Kidney (tissue), 14 donors: ENCODE measurements around the gene TRIO. TPM values are rescaled to one million over a fixed set of nuclear protein-coding genes. Genes with fewer than 3 reads are reported as not detected.

Experiments used
- DNase-seq, 5 donors: peaks; one replicate each; pipeline ENCODE4 v3.0.0-alpha.2; 2013 to 2020
- FAIRE-seq: peaks from 2 replicates; lab custom pipeline; 2012; peaks lifted over from hg19 to GRCh38; lab: Jason Lieb, UNC
- H3K27ac ChIP-seq, 2 donors: one replicate each; pipeline ENCODE4 v1.7.0; 2013; ENCODE audit warnings: low read depth in 2 of 2, low read length in 2 of 2, inconsistent platforms in 1 of 2
- H3K27me3 ChIP-seq: one replicate; pipeline ENCODE4 v1.7.1; 2013; ENCODE audit warnings: low read length, inconsistent platforms; ENCODE audit not compliant: control insufficient read depth, insufficient read depth
- H3K36me3 ChIP-seq, 3 donors: one replicate each; pipeline versions ENCODE4 v1.7.0 to v1.7.1; 2013; ENCODE audit warnings: low read length in 3 of 3, control low read depth in 1 of 3, inconsistent platforms in 1 of 3; ENCODE audit not compliant: insufficient read depth in 3 of 3, control insufficient read depth in 2 of 3
- H3K4me1 ChIP-seq, 3 donors: one replicate each; pipeline versions ENCODE4 v1.7.0 to v1.7.1; 2013; ENCODE audit warnings: low read length in 3 of 3, inconsistent platforms in 1 of 3, low read depth in 1 of 3; ENCODE audit not compliant: control insufficient read depth in 2 of 3, insufficient read depth in 2 of 3
- H3K4me3 ChIP-seq, 3 donors: one replicate each; pipeline versions ENCODE4 v1.7.0 to v1.8.1; 2013; ENCODE audit warnings: low read length in 3 of 3, control low read depth in 1 of 3, inconsistent platforms in 1 of 3
- H3K9ac ChIP-seq, 3 donors: one replicate each; pipeline versions ENCODE4 v1.7.0 to v1.7.1; 2013; ENCODE audit warnings: low read length in 3 of 3, control low read depth in 1 of 3, inconsistent platforms in 1 of 3
- H3K9me3 ChIP-seq, 3 donors: one replicate each; pipeline versions ENCODE4 v1.7.0 to v1.7.1; 2013; ENCODE audit warnings: low read length in 3 of 3, control low read depth in 1 of 3, inconsistent platforms in 1 of 3; ENCODE audit not compliant: control insufficient read depth in 2 of 3, insufficient read depth in 1 of 3
- CTCF ChIP-seq: IDR thresholded peaks from 3 replicates; pipeline ENCODE4 v1.5.1; 2012; ENCODE audit warnings: mild to moderate bottlenecking, moderate library complexity, borderline replicate concordance; ENCODE audit not compliant: insufficient read depth; ENCODE audit errors: extremely low read depth
- intact Hi-C: fragments of 100-400 bp; cut with DNase I; formaldehyde crosslinking; loops from one replicate; pipeline ENCODE4 v1.11.1; 2022
- polyA plus RNA-seq: library from polyadenylated mRNA; stranded (reverse); fragments of 350-450 nt; fragmentation: Illumina TruSeq; extraction: RNeasy Lipid Tissue Mini Kit (QIAGEN cat#74804); gene quantifications from one replicate; pipeline ENCODE4 v1.2.3, GENCODE V29; 2014; ENCODE audit warnings: low read depth, low replicate concordance; ENCODE audit not compliant: insufficient read depth
- total RNA-seq: library from RNA; stranded (reverse); fragmentation: NEBNext Ultra II Directional; extraction: Animal tissue kit (Norgen Biotek cat#: 25700); gene quantifications from one replicate; pipeline ENCODE4 v1.2.1, GENCODE V29; 2021
- donor health status: control.
- donor health status: control.
- donor health status: control.
- donor health status: control.
- donor health status: control.
- donor health status: DM: yes; HTN: yes; CAD: no.
- donor health status: Normal renal cell carcinoma (clear cell type).

The TRIO gene
- total and polyA plus RNA-seq, 2 donors from 2014 or later = 9.5 to 149 TPM

DNA sequence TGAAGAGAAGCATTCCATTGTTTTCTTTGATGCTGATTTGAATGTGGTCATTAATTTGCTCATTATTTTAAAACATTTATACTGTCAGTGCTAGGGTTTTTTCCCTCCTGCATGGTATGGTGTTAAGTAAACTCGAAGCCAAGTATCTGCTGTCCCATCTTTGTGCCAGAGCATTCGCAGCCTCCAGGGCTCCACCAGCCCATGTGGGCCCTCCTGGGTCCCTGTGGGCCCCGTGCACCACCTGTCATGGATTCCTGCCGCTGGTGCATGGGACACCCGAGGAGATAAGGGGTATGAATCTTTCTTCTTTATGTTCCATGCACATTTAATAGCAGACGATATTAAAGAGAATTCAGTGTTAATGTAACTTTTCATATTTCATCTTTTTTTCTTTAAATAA lies 95.1 kb downstream of the TRIO start:
- no peak for TF ChIP-seq CTCF
- H3K27ac ChIP-seq = no peak overlapping the region
- H3K27me3 ChIP-seq = no peaks in the 10 kb centered on the region
- no peak overlapping the region for H3K4me3 ChIP-seq
- no peaks in the 10 kb centered on the region for H3K36me3 ChIP-seq
- intact Hi-C loops = no loop called here
- no peaks in the 10 kb centered on the region for H3K9me3 ChIP-seq
- peaks cover 0 to 9% (median 3%) of the 10 kb centered on the region in 3 donors for H3K4me1 ChIP-seq
- DNase-seq (no peak), FAIRE-seq (no peak)
- no peak overlapping the region for H3K9ac ChIP-seq

DNA sequence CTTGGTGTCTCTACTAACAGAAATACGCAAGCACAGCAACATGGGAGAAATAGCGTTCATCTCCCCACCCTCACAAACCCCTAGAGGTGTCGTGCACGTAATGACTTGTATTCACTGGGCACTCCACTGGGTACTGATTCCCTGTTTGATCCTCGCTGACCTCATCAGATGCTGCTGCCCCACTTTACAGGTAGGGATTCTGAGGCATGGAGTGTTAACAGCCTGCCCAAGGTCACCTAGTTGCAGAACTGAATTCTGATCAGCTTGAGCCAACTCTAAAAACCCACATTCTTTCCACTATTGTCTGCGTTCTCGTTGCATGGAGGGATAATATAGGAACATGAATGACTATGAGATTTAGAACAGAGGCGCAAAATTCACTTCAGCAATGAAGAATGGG lies 96.3 kb downstream of the TRIO start:
- FAIRE-seq = no peak
- no peak for TF ChIP-seq CTCF
- H3K27ac ChIP-seq = no peak overlapping the region

GRCh38 chr5:14239951-14240350 lies 96.8 kb downstream of the TRIO start:
- intact Hi-C loops = no loop called here
- H3K9me3 ChIP-seq = no peaks in the 10 kb centered on the region
- no peak overlapping the region for H3K4me3 ChIP-seq
- DNase-seq (no peak), FAIRE-seq (no peak)
- no peaks in the 10 kb centered on the region for H3K27me3 ChIP-seq
- no peak overlapping the region for H3K9ac ChIP-seq
- peaks cover 0 to 9% (median 7%) of the 10 kb centered on the region in 3 donors for H3K4me1 ChIP-seq
- no peak overlapping the region for H3K27ac ChIP-seq
- no peaks in the 10 kb centered on the region for H3K36me3 ChIP-seq
- no peak for TF ChIP-seq CTCF

More for the DNA sequence above, 96.3 kb downstream of the TRIO start:
- Histone ChIP-seq H3K27me3 (no peaks in the 10 kb centered on the region), H3K4me1 (peaks cover 0 to 9% (median 3%) of the 10 kb centered on the region in 3 donors), H3K9ac (no peak overlapping the region), H3K4me3 (no peak overlapping the region), H3K9me3 (no peaks in the 10 kb centered on the region), H3K36me3 (no peaks in the 10 kb centered on the region)
- no peak for DNase-seq
- intact Hi-C loops = no loop called here

GRCh38 chr5:14240359-14240758 lies 97.2 kb downstream of the TRIO start:
- intact Hi-C loops = no loop called here
- Histone ChIP-seq H3K4me1 (peaks cover 0 to 9% (median 7%) of the 10 kb centered on the region in 3 donors), H3K9me3 (no peaks in the 10 kb centered on the region), H3K4me3 (no peak overlapping the region), H3K27ac (no peak overlapping the region), H3K27me3 (no peaks in the 10 kb centered on the region), H3K9ac (no peak overlapping the region), H3K36me3 (no peaks in the 10 kb centered on the region)
- FAIRE-seq = no peak
- no peak for TF ChIP-seq CTCF
- DNase-seq = no peak
